Raji (cell line): ENCODE data around the gene PRKCZ.

Source experiments
- POLR2A ChIP-seq: IDR thresholded peaks from 2 replicates; pipeline ENCODE4 v1.6.1; 2011; ENCODE audit warnings: low read depth, low read length, control low read depth; ENCODE audit not compliant: insufficient read depth

PRKCZ gene

GRCh38 chr1:2095394-2095793 lies 45.2 kb downstream of the PRKCZ start:
- TF ChIP-seq POLR2A = no peak

GRCh38 chr1:2095981-2096736 lies 45.9 kb downstream of the PRKCZ start:
- TF ChIP-seq POLR2A = no peak

- TF ChIP-seq POLR2A = no peak
Measured at GRCh38 chr1:2097386-2098300, 47.4 kb downstream of the PRKCZ start.

GRCh38 chr1:2098301-2098698 lies 48.1 kb downstream of the PRKCZ start:
- no peak for TF ChIP-seq POLR2A

GRCh38 chr1:2098839-2099785 lies 48.9 kb downstream of the PRKCZ start:
- no peak for TF ChIP-seq POLR2A

- no peak for TF ChIP-seq POLR2A
Measured at GRCh38 chr1:2099886-2100779, 49.9 kb downstream of the PRKCZ start.

GRCh38 chr1:2100780-2101108 lies 50.5 kb downstream of the PRKCZ start:
- TF ChIP-seq POLR2A = no peak

GRCh38 chr1:2101531-2101930 lies 51.3 kb downstream of the PRKCZ start:
- no peak for TF ChIP-seq POLR2A

- TF ChIP-seq POLR2A = no peak
Measured at GRCh38 chr1:2101946-2102345, 51.7 kb downstream of the PRKCZ start.

- no peak for TF ChIP-seq POLR2A
Measured at GRCh38 chr1:2102753-2103152, 52.5 kb downstream of the PRKCZ start.

- no peak for TF ChIP-seq POLR2A
Measured at GRCh38 chr1:2103266-2103900, 53.2 kb downstream of the PRKCZ start.

GRCh38 chr1:2103901-2104590 lies 53.8 kb downstream of the PRKCZ start:
- TF ChIP-seq POLR2A = no peak
